Activated T-helper 1 cell treated with anti-CD3 and anti-CD28 coated beads, Interleukin-12 subunit alpha, Interleukin-12 subunit beta, Interleukin-2, Interleukin-4 antibody, amounts not matched to agents 30 ng/mL and 10 ng/mL and 1 ng/mL, durations not matched to agents 14 hours and 24 hours and 36 hours (primary cell): ENCODE results near the gene ZNF813. TPM values are rescaled to one million over a fixed set of nuclear protein-coding genes. Genes with fewer than 3 reads are reported as not detected.
A peak's percentile ranks its signal among the peaks of the same experiment; 100 is the strongest.

ENCODE experiments used
- DNase-seq: peaks from one replicate; pipeline ENCODE4 v3.0.0; 2021; ENCODE audit warnings: low spot score
- H3K27ac Mint-ChIP-seq: one replicate; pipeline ENCODE4 v1.8.0; 2021; ENCODE audit warnings: mild to moderate bottlenecking, mixed read lengths
- H3K27me3 Mint-ChIP-seq: one replicate; pipeline ENCODE4 v1.8.0; 2022; ENCODE audit warnings: mild to moderate bottlenecking, moderate library complexity, mixed read lengths; ENCODE audit not compliant: insufficient read depth
- H3K36me3 Mint-ChIP-seq: one replicate; pipeline ENCODE4 v1.8.0; 2021; ENCODE audit warnings: low read depth, mixed read lengths
- H3K4me1 Mint-ChIP-seq: one replicate; pipeline ENCODE4 v1.8.0; 2021; ENCODE audit warnings: low read depth, mixed read lengths
- H3K4me3 Mint-ChIP-seq: one replicate; pipeline ENCODE4 v1.8.0; 2021; ENCODE audit warnings: mild to moderate bottlenecking, moderate library complexity, mixed read lengths
- H3K9me3 Mint-ChIP-seq: one replicate; pipeline ENCODE4 v1.8.0; 2021; ENCODE audit warnings: mixed read lengths
- intact Hi-C: fragments of 100-400 bp; cut with micrococcal nuclease; formaldehyde crosslinking; loops from one replicate; pipeline ENCODE4 v1.15.1; 2024
- total RNA-seq: library from RNA; stranded (reverse); gene quantifications from 2 replicates; pipeline ENCODE4 v1.2.3, GENCODE V29; 2022

Gene ZNF813
- total RNA-seq, 1 donor from 2014 or later, result 3.7 TPM

- Mint-ChIP-seq H3K36me3 (peaks cover 6% of the 10 kb centered on the region), H3K9me3 (peaks cover 14% of the 10 kb centered on the region), H3K4me3 (no peak overlapping the region), H3K4me1 (peaks cover 12% of the 10 kb centered on the region), H3K27me3 (no peaks in the 10 kb centered on the region), H3K27ac (no peak overlapping the region)
- no peak for DNase-seq
- intact Hi-C loops, result no loop called here
Measured at GRCh38 chr19:53517114-53517741, 49.7 kb downstream of the ZNF813 start.

- Mint-ChIP-seq H3K4me1 (peaks cover 18% of the 10 kb centered on the region), H3K27ac (no peak overlapping the region), H3K36me3 (peaks cover 8% of the 10 kb centered on the region), H3K4me3 (no peak overlapping the region), H3K27me3 (no peaks in the 10 kb centered on the region), H3K9me3 (peaks cover 17% of the 10 kb centered on the region)
- intact Hi-C loops, result no loop called here
- no peak for DNase-seq
Measured at GRCh38 chr19:53518121-53518520, 50.6 kb downstream of the ZNF813 start.

GRCh38 chr19:53518716-53519115 is 51.2 kb downstream of the ZNF813 start:
- no peak overlapping the region for H3K27ac Mint-ChIP-seq
- H3K4me3 Mint-ChIP-seq, result no peak overlapping the region
- H3K27me3 Mint-ChIP-seq, result no peaks in the 10 kb centered on the region
- H3K4me1 Mint-ChIP-seq, result peaks cover 18% of the 10 kb centered on the region
- H3K36me3 Mint-ChIP-seq, result peaks cover 11% of the 10 kb centered on the region
- intact Hi-C loops, result no loop called here
- H3K9me3 Mint-ChIP-seq, result peaks cover 21% of the 10 kb centered on the region
- DNase-seq, result no peak

GRCh38 chr19:53519446-53519845 is 51.9 kb downstream of the ZNF813 start:
- intact Hi-C loops, result no loop called here
- H3K4me1 Mint-ChIP-seq, result peaks cover 18% of the 10 kb centered on the region
- peaks cover 17% of the 10 kb centered on the region for H3K36me3 Mint-ChIP-seq
- no peak overlapping the region for H3K27ac Mint-ChIP-seq
- DNase-seq, result no peak
- peaks cover 25% of the 10 kb centered on the region for H3K9me3 Mint-ChIP-seq
- no peaks in the 10 kb centered on the region for H3K27me3 Mint-ChIP-seq
- peak overlapping the region; percentile 27 for H3K4me3 Mint-ChIP-seq

- peak overlapping the region; percentile 84 for H3K27ac Mint-ChIP-seq
- H3K9me3 Mint-ChIP-seq, result peaks cover 22% of the 10 kb centered on the region
- no peak for DNase-seq
- peaks cover 20% of the 10 kb centered on the region for H3K36me3 Mint-ChIP-seq
- peaks cover 18% of the 10 kb centered on the region for H3K4me1 Mint-ChIP-seq
- peak overlapping the region; percentile 98 for H3K4me3 Mint-ChIP-seq
- H3K27me3 Mint-ChIP-seq, result no peaks in the 10 kb centered on the region
- intact Hi-C loops, result loop anchor here (1.0 to 2.0 kb wide), 9 partner anchors 34 to 785 kb away; partner anchors contain the start of genes NDUFA3, ZNF525, ZNF611 and ZNF665
Measured at GRCh38 chr19:53520163-53520546, 52.6 kb downstream of the ZNF813 start.

GRCh38 chr19:53520547-53521372 is 53.2 kb downstream of the ZNF813 start:
- H3K27ac Mint-ChIP-seq, result peak overlapping the region; percentile 84
- H3K9me3 Mint-ChIP-seq, result peaks cover 27% of the 10 kb centered on the region
- peak; percentile 81 for DNase-seq
- peaks cover 18% of the 10 kb centered on the region for H3K4me1 Mint-ChIP-seq
- H3K36me3 Mint-ChIP-seq, result peaks cover 20% of the 10 kb centered on the region
- peak overlapping the region; percentile 98 for H3K4me3 Mint-ChIP-seq
- intact Hi-C loops, result loop anchor here (1.0 to 2.0 kb wide), 10 partner anchors 17 to 786 kb away; partner anchors contain the start of genes NDUFA3, ZNF525, ZNF611 and ZNF665
- H3K27me3 Mint-ChIP-seq, result no peaks in the 10 kb centered on the region

- H3K36me3 Mint-ChIP-seq, result peaks cover 24% of the 10 kb centered on the region
- peak overlapping the region; percentile 84 for H3K27ac Mint-ChIP-seq
- intact Hi-C loops, result loop anchor here (1.0 to 2.0 kb wide), 3 partner anchors 16 to 787 kb away; partner anchors contain the start of genes NDUFA3 and ZNF611
- peaks cover 18% of the 10 kb centered on the region for H3K4me1 Mint-ChIP-seq
- H3K4me3 Mint-ChIP-seq, result peak overlapping the region; percentile 98
- no peak for DNase-seq
- H3K27me3 Mint-ChIP-seq, result no peaks in the 10 kb centered on the region
- H3K9me3 Mint-ChIP-seq, result peaks cover 33% of the 10 kb centered on the region
Measured at GRCh38 chr19:53521373-53522202, 54.1 kb downstream of the ZNF813 start.

- no peak overlapping the region for H3K27ac Mint-ChIP-seq
- no peak overlapping the region for H3K4me3 Mint-ChIP-seq
- H3K36me3 Mint-ChIP-seq, result peaks cover 35% of the 10 kb centered on the region
- intact Hi-C loops, result no loop called here
- H3K9me3 Mint-ChIP-seq, result peaks cover 38% of the 10 kb centered on the region
- no peak for DNase-seq
- peaks cover 17% of the 10 kb centered on the region for H3K4me1 Mint-ChIP-seq
- no peaks in the 10 kb centered on the region for H3K27me3 Mint-ChIP-seq
Measured at GRCh38 chr19:53525922-53526321, 58.4 kb downstream of the ZNF813 start.

- DNase-seq, result no peak
- intact Hi-C loops, result no loop called here
- H3K4me3 Mint-ChIP-seq, result no peak overlapping the region
- H3K4me1 Mint-ChIP-seq, result no peaks in the 10 kb centered on the region
- peaks cover 22% of the 10 kb centered on the region for H3K36me3 Mint-ChIP-seq
- H3K9me3 Mint-ChIP-seq, result peaks cover 33% of the 10 kb centered on the region
- H3K27me3 Mint-ChIP-seq, result no peaks in the 10 kb centered on the region
- H3K27ac Mint-ChIP-seq, result no peak overlapping the region
Measured at GRCh38 chr19:53530622-53531021, 63.1 kb downstream of the ZNF813 start.

- Mint-ChIP-seq H3K27ac (no peak overlapping the region), H3K9me3 (peaks cover 25% of the 10 kb centered on the region), H3K4me1 (no peaks in the 10 kb centered on the region), H3K36me3 (peaks cover 18% of the 10 kb centered on the region), H3K4me3 (no peak overlapping the region), H3K27me3 (no peaks in the 10 kb centered on the region)
- intact Hi-C loops, result no loop called here
- DNase-seq, result no peak
Measured at GRCh38 chr19:53531457-53531856, 63.9 kb downstream of the ZNF813 start.

- H3K27ac Mint-ChIP-seq, result no peak overlapping the region
- H3K27me3 Mint-ChIP-seq, result no peaks in the 10 kb centered on the region
- peaks cover 22% of the 10 kb centered on the region for H3K9me3 Mint-ChIP-seq
- no peaks in the 10 kb centered on the region for H3K4me1 Mint-ChIP-seq
- no peak for DNase-seq
- H3K4me3 Mint-ChIP-seq, result no peak overlapping the region
- intact Hi-C loops, result no loop called here
- peaks cover 16% of the 10 kb centered on the region for H3K36me3 Mint-ChIP-seq
Measured at GRCh38 chr19:53532362-53532761, 64.8 kb downstream of the ZNF813 start.

GRCh38 chr19:53536225-53536548 is 68.7 kb downstream of the ZNF813 start:
- Mint-ChIP-seq H3K4me3 (no peak overlapping the region), H3K27me3 (no peaks in the 10 kb centered on the region), H3K9me3 (peaks cover 11% of the 10 kb centered on the region), H3K4me1 (no peaks in the 10 kb centered on the region), H3K27ac (no peak overlapping the region), H3K36me3 (peaks cover 26% of the 10 kb centered on the region)
- intact Hi-C loops, result loop anchor here (5.0 kb wide), 2 partner anchors 69 to 666 kb away; partner anchors contain the start of genes RPS9 and ZNF813
- DNase-seq, result no peak
